Stomach (tissue), 9 donors: ENCODE data around the gene NQO1. TPM values are rescaled to one million over a fixed set of nuclear protein-coding genes. Genes with fewer than 3 reads are reported as not detected.

Source experiments
- DNase-seq, 2 donors: peaks; one replicate each; pipeline versions ENCODE4 v3.0.0 to v3.0.0-alpha.2; 2013 to 2019
- H3K27ac ChIP-seq, 5 donors: fragments of 200-600 bp in 4 of 5; sonication (generic) in 4 of 5; one replicate each; pipeline ENCODE4 v1.5.1; 2013 to 2019; ENCODE audit warnings: mild to moderate bottlenecking in 1 of 5, moderate library complexity in 1 of 5
- H3K27me3 ChIP-seq, 3 donors: fragments of 200-600 bp; sonication (generic); one replicate each; pipeline ENCODE4 v1.5.1; 2017 to 2019; ENCODE audit warnings: mixed run types in 1 of 3
- H3K36me3 ChIP-seq, 4 donors: fragments of 200-600 bp; sonication (generic); 1 replicate in 3 of 4; 2 replicates in 1 of 4; pipeline ENCODE4 v1.5.1; 2016 to 2019
- H3K4me1 ChIP-seq, 4 donors: fragments of 200-600 bp; sonication (generic); one replicate each; pipeline ENCODE4 v1.5.1; 2016 to 2019
- H3K4me3 ChIP-seq, 4 donors: fragments of 200-600 bp; sonication (generic) in 3 of 4; one replicate each; pipeline ENCODE4 v1.5.1; 2016 to 2019; ENCODE audit warnings: mild to moderate bottlenecking in 1 of 4
- H3K9me3 ChIP-seq, 4 donors: fragments of 200-600 bp; sonication (generic); one replicate each; pipeline ENCODE4 v1.5.1; 2016 to 2019
- EP300 ChIP-seq: sonication (generic); formaldehyde crosslinking; IDR thresholded peaks from one replicate; pipeline ENCODE4 v1.6.1; 2017; ENCODE audit warnings: antibody characterized with exemption
- POLR2A ChIP-seq, 4 donors: fragments of 450-650 bp; IDR thresholded peaks; one replicate each; pipeline ENCODE4 v1.6.1; 2016; ENCODE audit warnings: antibody characterized with exemption in 4 of 4, control low read depth in 2 of 4, mild to moderate bottlenecking in 1 of 4, moderate library complexity in 1 of 4
- POLR2AphosphoS5 ChIP-seq, 3 donors: sonication (generic); formaldehyde crosslinking; IDR thresholded peaks; one replicate each; pipeline ENCODE4 v1.6.1; 2016; ENCODE audit warnings: antibody characterized with exemption in 3 of 3
- WGBS, 5 donors: extraction: QIAGEN DNeasy Blood & Tissue Kit in 3 of 5; methylation state at CpG; one replicate each; pipeline versions ENCODE4 v1.1.5 to v1.1.7; 2013 to 2018; 5-methylcytosine and 5-hydroxymethylcytosine counted together
- intact Hi-C: fragments of 100-400 bp; cut with DNase I; formaldehyde crosslinking; loops from one replicate; pipeline ENCODE4 v1.15.1; 2023; ENCODE audit warnings: low total_unique reads
- polyA plus RNA-seq, 3 donors: library from polyadenylated mRNA; stranded (reverse); fragments of 200-250 nt; gene quantifications; one replicate each; pipeline ENCODE4 v1.2.3, GENCODE V29; 2013
- total RNA-seq, 5 donors: library from RNA; depleted of rRNA; stranded (reverse); fragments of >200 nt; gene quantifications; one replicate each; pipeline versions ENCODE4 v1.1.0 to v1.2.3, GENCODE V29; 2014 to 2016
- TF ChIP-seq, protein P1 (sequence below), 7 experiments: fragments of 450-650 bp in 4 of 7; fragments of 200-600 bp in 3 of 7; sonication (generic) in 3 of 7; IDR thresholded peaks; one replicate each; pipeline ENCODE4 v1.5.1; 2016 to 2019; ENCODE audit warnings: antibody characterized with exemption in 7 of 7, control low read depth in 2 of 7, mild to moderate bottlenecking in 1 of 7
- donor health status: healthy with polysubstance abuse.
- donor health status: Bipolar disorder and iron deficiency.
- donor health status: healthy.

NQO1 gene
- total and polyA plus RNA-seq, 8 donors = 58.8 to 1,232 (median 202) TPM

- TF ChIP-seq EP300 (no peak), POLR2AphosphoS5 (IDR thresholded peaks at IDR 0.05) (no peak), POLR2A (IDR thresholded peaks at IDR 0.05) (no peak)
- TF ChIP-seq, protein P1, sequence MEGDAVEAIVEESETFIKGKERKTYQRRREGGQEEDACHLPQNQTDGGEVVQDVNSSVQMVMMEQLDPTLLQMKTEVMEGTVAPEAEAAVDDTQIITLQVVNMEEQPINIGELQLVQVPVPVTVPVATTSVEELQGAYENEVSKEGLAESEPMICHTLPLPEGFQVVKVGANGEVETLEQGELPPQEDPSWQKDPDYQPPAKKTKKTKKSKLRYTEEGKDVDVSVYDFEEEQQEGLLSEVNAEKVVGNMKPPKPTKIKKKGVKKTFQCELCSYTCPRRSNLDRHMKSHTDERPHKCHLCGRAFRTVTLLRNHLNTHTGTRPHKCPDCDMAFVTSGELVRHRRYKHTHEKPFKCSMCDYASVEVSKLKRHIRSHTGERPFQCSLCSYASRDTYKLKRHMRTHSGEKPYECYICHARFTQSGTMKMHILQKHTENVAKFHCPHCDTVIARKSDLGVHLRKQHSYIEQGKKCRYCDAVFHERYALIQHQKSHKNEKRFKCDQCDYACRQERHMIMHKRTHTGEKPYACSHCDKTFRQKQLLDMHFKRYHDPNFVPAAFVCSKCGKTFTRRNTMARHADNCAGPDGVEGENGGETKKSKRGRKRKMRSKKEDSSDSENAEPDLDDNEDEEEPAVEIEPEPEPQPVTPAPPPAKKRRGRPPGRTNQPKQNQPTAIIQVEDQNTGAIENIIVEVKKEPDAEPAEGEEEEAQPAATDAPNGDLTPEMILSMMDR (IDR thresholded peaks at IDR 0.05) = no peak
- peaks cover 8 to 58% (median 31%) of the 10 kb centered on the region in 4 donors for H3K4me1 ChIP-seq
- DNase-seq = no peak
- no peaks in the 10 kb centered on the region for H3K9me3 ChIP-seq
- 80 to 89% (median 84%) methylated on average over 10 of the region's 10 CpGs for WGBS, 5 donors
- H3K27me3 ChIP-seq = no peaks in the 10 kb centered on the region
- H3K27ac ChIP-seq = peak overlapping the region in 2 of 5 donors; percentile 89 to 93
- H3K36me3 ChIP-seq = peaks cover 19 to 41% (median 30%) of the 10 kb centered on the region in 4 donors
- intact Hi-C loops = no loop called here
- no peak overlapping the region for H3K4me3 ChIP-seq
Measured at GRCh38 chr16:69720822-69721430, 5.4 kb downstream of the NQO1 start.

- intact Hi-C loops = no loop called here
- Histone ChIP-seq H3K36me3 (peaks cover 34 to 68% (median 57%) of the 10 kb centered on the region in 4 donors), H3K9me3 (no peaks in the 10 kb centered on the region), H3K27ac (no peak overlapping the region), H3K4me1 (peaks cover 14 to 41% (median 23%) of the 10 kb centered on the region in 4 donors), H3K27me3 (no peaks in the 10 kb centered on the region), H3K4me3 (no peak overlapping the region)
- DNase-seq = no peak
- TF ChIP-seq, protein P1 (IDR thresholded peaks at IDR 0.05) = no peak
- TF ChIP-seq POLR2A (IDR thresholded peaks at IDR 0.05) (no peak), EP300 (no peak), POLR2AphosphoS5 (IDR thresholded peaks at IDR 0.05) (no peak)
- 78 to 84% (median 81%) methylated on average over 10 of the region's 10 CpGs for WGBS, 5 donors
Measured at GRCh38 chr16:69718111-69718764, 8.1 kb downstream of the NQO1 start.

DNA sequence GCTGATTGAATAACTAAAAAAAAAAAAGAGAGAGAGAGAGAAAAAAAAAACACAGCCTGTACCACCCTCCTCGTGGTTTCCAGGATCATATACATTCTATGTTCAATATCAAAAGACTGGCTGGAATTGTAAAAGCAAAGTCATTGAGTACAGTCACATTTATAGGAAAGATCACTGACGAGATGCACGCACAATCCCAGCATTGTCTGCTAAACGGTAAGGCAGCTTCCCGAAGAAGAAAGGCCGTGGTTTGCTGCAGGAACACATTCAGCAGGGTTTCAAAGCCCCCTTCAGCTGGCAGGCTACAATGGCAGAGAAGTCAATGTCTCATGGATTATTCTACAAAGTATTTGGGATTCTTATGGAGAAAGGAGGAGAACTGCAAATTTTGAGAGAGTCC lies 9.3 kb downstream of the NQO1 start:
- H3K36me3 ChIP-seq = peaks cover 46 to 79% (median 68%) of the 10 kb centered on the region in 4 donors
- intact Hi-C loops = no loop called here
- no peaks in the 10 kb centered on the region for H3K9me3 ChIP-seq
- H3K27ac ChIP-seq = no peak overlapping the region
- peaks cover 7 to 43% (median 14%) of the 10 kb centered on the region in 4 donors for H3K4me1 ChIP-seq
- TF ChIP-seq EP300 (no peak), POLR2AphosphoS5 (IDR thresholded peaks at IDR 0.05) (no peak), POLR2A (IDR thresholded peaks at IDR 0.05) (no peak)
- TF ChIP-seq, protein P1 (IDR thresholded peaks at IDR 0.05) = no peak
- H3K27me3 ChIP-seq = no peaks in the 10 kb centered on the region
- no peak overlapping the region for H3K4me3 ChIP-seq
- WGBS, 5 donors = 84 to 87% (median 85%) methylated on average over 6 of the region's 6 CpGs
- DNase-seq = no peak

GRCh38 chr16:69712914-69713581 lies 13.3 kb downstream of the NQO1 start:
- intact Hi-C loops = loop anchor here (5.0 kb wide), 1 partner anchor 34 kb away; no protein-coding TSS in a partner anchor
- WGBS, 5 donors = 76 to 85% (median 81%) methylated on average over 9 of the region's 9 CpGs
- TF ChIP-seq, protein P1 (IDR thresholded peaks at IDR 0.05) = no peak
- TF ChIP-seq EP300 (no peak), POLR2A (IDR thresholded peaks at IDR 0.05) (no peak), POLR2AphosphoS5 (IDR thresholded peaks at IDR 0.05) (no peak)

More at GRCh38 chr16:69712914-69713581, 13.3 kb downstream of the NQO1 start:
- Histone ChIP-seq H3K9me3 (no peaks in the 10 kb centered on the region), H3K36me3 (peaks cover 43 to 98% (median 87%) of the 10 kb centered on the region in 4 donors), H3K27ac (peak overlapping the region in 1 of 5 donors; percentile 54), H3K4me1 (peaks cover 6 to 46% (median 28%) of the 10 kb centered on the region in 4 donors), H3K27me3 (no peaks in the 10 kb centered on the region), H3K4me3 (no peak overlapping the region)
- no peak for DNase-seq
